Mesodermal cell (in vitro differentiated cells): Measurements from ENCODE around the gene TMPO.
"Not testable (repeated sequence)": the region's sequence is repeated elsewhere in the genome, so short reads cannot be mapped to it uniquely, and the experiment has no call there.

Experiments used
- H3K27ac ChIP-seq: 2 replicates; pipeline ENCODE4 v1.7.0; 2013; ENCODE audit warnings: mild to moderate bottlenecking, low read depth, low read length, moderate library complexity; ENCODE audit not compliant: severe bottlenecking
- H3K36me3 ChIP-seq: 2 replicates; pipeline ENCODE4 v1.7.1; 2013; ENCODE audit warnings: mild to moderate bottlenecking, low read length, moderate library complexity; ENCODE audit not compliant: control insufficient read depth, insufficient read depth
- H3K4me1 ChIP-seq: one replicate; pipeline ENCODE4 v1.7.1; 2013; ENCODE audit warnings: mild to moderate bottlenecking, low read length; ENCODE audit not compliant: insufficient read depth, control insufficient read depth, poor library complexity, severe bottlenecking
- H3K4me3 ChIP-seq: 2 replicates; pipeline ENCODE4 v1.7.0; 2013; ENCODE audit warnings: low read length, control low read depth, mild to moderate bottlenecking; ENCODE audit not compliant: insufficient read depth, poor library complexity, severe bottlenecking; ENCODE audit errors: extremely low read depth
- H3K9me3 ChIP-seq: 2 replicates; pipeline ENCODE4 v1.7.1; 2013; ENCODE audit warnings: mild to moderate bottlenecking, low read length, moderate library complexity; ENCODE audit not compliant: control insufficient read depth
- WGBS, 2 experiments: methylation state at CpG; one replicate each; pipeline ENCODE4 v1.1.5; 2013; ENCODE audit warnings: missing lambda C conversion rate in 2 of 2; ENCODE audit not compliant: insufficient coverage in 2 of 2; 5-methylcytosine and 5-hydroxymethylcytosine counted together

TMPO gene

GRCh38 chr12:98511806-98512205 is 3.6 kb upstream of the TMPO start:
- not testable (repeated sequence) for H3K4me3 ChIP-seq, H3K36me3 ChIP-seq, H3K27ac ChIP-seq, H3K9me3 ChIP-seq, H3K4me1 ChIP-seq
- 86 to 100% methylated on average over 1 of the region's 5 CpGs for WGBS, 2 experiments

- peaks cover 3% of the 10 kb centered on the region for H3K4me1 ChIP-seq
- peak overlapping the region; percentile 96 for H3K27ac ChIP-seq
- peaks cover 8% of the 10 kb centered on the region for H3K36me3 ChIP-seq
- H3K9me3 ChIP-seq, result no peaks in the 10 kb centered on the region
- peak overlapping the region; percentile 93 for H3K4me3 ChIP-seq
- 81 to 90% methylated on average over 8 of the region's 8 CpGs for WGBS, 2 experiments
Measured at GRCh38 chr12:98513379-98514322, 1.7 kb upstream of the TMPO start.

GRCh38 chr12:98514982-98515286 is 456 bp upstream of the TMPO start:
- WGBS, 2 experiments, result 0% methylated on average over 3 to 7 of the region's 11 CpGs
- Histone ChIP-seq H3K4me1 (peaks cover 3% of the 10 kb centered on the region), H3K36me3 (peaks cover 15% of the 10 kb centered on the region), H3K27ac (peak overlapping the region; percentile 96), H3K9me3 (no peaks in the 10 kb centered on the region), H3K4me3 (peak overlapping the region; percentile 93)

- Histone ChIP-seq H3K27ac (peak overlapping the region; percentile 96), H3K36me3 (peaks cover 22% of the 10 kb centered on the region), H3K4me3 (peak overlapping the region; percentile 93), H3K9me3 (no peaks in the 10 kb centered on the region), H3K4me1 (peaks cover 3% of the 10 kb centered on the region)
- 1% methylated on average over 36 to 44 of the region's 64 CpGs for WGBS, 2 experiments
Measured at GRCh38 chr12:98516111-98516873, 902 bp downstream of the TMPO start.

- Histone ChIP-seq H3K9me3 (no peaks in the 10 kb centered on the region), H3K4me3 (no peak overlapping the region), H3K4me1 (no peaks in the 10 kb centered on the region), H3K27ac (no peak overlapping the region), H3K36me3 (peaks cover 45% of the 10 kb centered on the region)
- 78 to 92% methylated on average over 7 of the region's 13 CpGs for WGBS, 2 experiments
Measured at GRCh38 chr12:98519257-98519907, 4.0 kb downstream of the TMPO start.

- H3K9me3 ChIP-seq, result no peaks in the 10 kb centered on the region
- no peak overlapping the region for H3K4me3 ChIP-seq
- H3K36me3 ChIP-seq, result peaks cover 78% of the 10 kb centered on the region
- WGBS, 2 experiments, result 88% methylated on average over 1 of the region's 1 CpG; no CpG with 5 or more reads in 1 of the 2 experiments
- no peak overlapping the region for H3K27ac ChIP-seq
- peaks cover 4% of the 10 kb centered on the region for H3K4me1 ChIP-seq
Measured at GRCh38 chr12:98530068-98530467, 14.7 kb downstream of the TMPO start.

GRCh38 chr12:98532687-98533304 is 17.4 kb downstream of the TMPO start:
- H3K4me1 ChIP-seq, result peaks cover 4% of the 10 kb centered on the region
- no peak overlapping the region for H3K27ac ChIP-seq
- no peaks in the 10 kb centered on the region for H3K9me3 ChIP-seq
- H3K36me3 ChIP-seq, result peaks cover 78% of the 10 kb centered on the region
- H3K4me3 ChIP-seq, result no peak overlapping the region
- WGBS, 2 experiments, result 86 to 100% methylated on average over 2 of the region's 4 CpGs

- 100% methylated on average over 2 of the region's 4 CpGs for WGBS, 2 experiments
- Histone ChIP-seq H3K4me1 (peaks cover 4% of the 10 kb centered on the region), H3K27ac (no peak overlapping the region), H3K9me3 (no peaks in the 10 kb centered on the region), H3K36me3 (peaks cover 78% of the 10 kb centered on the region), H3K4me3 (no peak overlapping the region)
Measured at GRCh38 chr12:98533723-98534251, 18.4 kb downstream of the TMPO start.

GRCh38 chr12:98538031-98538430 is 22.6 kb downstream of the TMPO start:
- Histone ChIP-seq H3K27ac (no peak overlapping the region), H3K9me3 (no peaks in the 10 kb centered on the region), H3K4me1 (peaks cover 4% of the 10 kb centered on the region), H3K4me3 (no peak overlapping the region), H3K36me3 (peaks cover 83% of the 10 kb centered on the region)
- WGBS, 2 experiments, result no CpG with 5 or more reads among the region's 4 CpGs

- no peak overlapping the region for H3K4me3 ChIP-seq
- H3K36me3 ChIP-seq, result peaks cover 85% of the 10 kb centered on the region
- no peak overlapping the region for H3K27ac ChIP-seq
- H3K4me1 ChIP-seq, result no peaks in the 10 kb centered on the region
- no peaks in the 10 kb centered on the region for H3K9me3 ChIP-seq
Measured at GRCh38 chr12:98543701-98544100, 28.3 kb downstream of the TMPO start.
